Measurements from ENCODE around the gene IKZF5.

- TF ChIP-seq CTCF (conservative IDR thresholded peaks at IDR 0.05) = no peak
- peak; percentile 84 for TF ChIP-seq ZFX (IDR thresholded peaks at IDR 0.05)
These were observed 668 bp upstream of the IKZF5 start for GRCh38 chr10:123009105-123009820.

Measured in C4-2B (cell line).